Neuronal stem cell (in vitro differentiated cells): Measurements from ENCODE around the gene CDC14B.

Experiments
- DNase-seq: peaks from one replicate; pipeline ENCODE4 v3.0.0-alpha.2; 2013; ENCODE audit warnings: low spot score
- H2AFZ ChIP-seq: one replicate; pipeline ENCODE4 v1.6.1; 2013; ENCODE audit warnings: mild to moderate bottlenecking, low read length, inconsistent platforms
- H2AK5ac ChIP-seq: 2 replicates; pipeline ENCODE4 v1.6.1; 2013; ENCODE audit warnings: low read depth, mild to moderate bottlenecking, inconsistent platforms, low read length, moderate library complexity, mixed read lengths
- H2BK120ac ChIP-seq: 2 replicates; pipeline ENCODE4 v1.6.1; 2013; ENCODE audit warnings: low read depth, mild to moderate bottlenecking, inconsistent platforms, low read length, moderate library complexity, mixed read lengths
- H2BK12ac ChIP-seq: one replicate; pipeline ENCODE4 v1.6.1; 2013; ENCODE audit warnings: low read length, inconsistent platforms
- H2BK15ac ChIP-seq: 2 replicates; pipeline ENCODE4 v1.6.1; 2013; ENCODE audit warnings: mild to moderate bottlenecking, low read length, inconsistent platforms, mixed read lengths
- H2BK5ac ChIP-seq: one replicate; pipeline ENCODE4 v1.6.1; 2013; ENCODE audit warnings: inconsistent platforms, mild to moderate bottlenecking, low read length, moderate library complexity
- H3K14ac ChIP-seq: one replicate; pipeline ENCODE4 v1.6.1; 2013; ENCODE audit warnings: low read length, inconsistent platforms
- H3K18ac ChIP-seq: 2 replicates; pipeline ENCODE4 v1.6.1; 2013; ENCODE audit warnings: low read length, inconsistent platforms
- H3K23ac ChIP-seq: 2 replicates; pipeline ENCODE4 v1.6.1; 2013; ENCODE audit warnings: low read depth, mild to moderate bottlenecking, mixed read lengths, low read length, inconsistent platforms; ENCODE audit not compliant: poor library complexity
- H3K27ac ChIP-seq: replicated peaks from 3 replicates; pipeline ENCODE4 v1.5.1; 2013; ENCODE audit warnings: low read length, inconsistent platforms
- H3K27me3 ChIP-seq, 3 experiments: 2 replicates each; pipeline ENCODE4 v1.6.1; 2013; ENCODE audit warnings: low read length in 3 of 3, mild to moderate bottlenecking in 2 of 3, inconsistent platforms in 1 of 3, low read depth in 1 of 3, mixed read lengths in 1 of 3, moderate library complexity in 1 of 3; ENCODE audit not compliant: control insufficient read depth in 3 of 3, insufficient read depth in 3 of 3
- H3K36me3 ChIP-seq, 2 donors: replicated peaks in 1 of 2; 2 replicates each; pipeline ENCODE4 v1.6.1; 2013; ENCODE audit warnings: low read length in 2 of 2; ENCODE audit not compliant: control insufficient read depth in 2 of 2, insufficient read depth in 2 of 2
- H3K4ac ChIP-seq: 2 replicates; pipeline ENCODE4 v1.6.1; 2013; ENCODE audit warnings: inconsistent platforms, mild to moderate bottlenecking, low read length, moderate library complexity
- H3K4me1 ChIP-seq, 2 donors: 1 replicate in 1 of 2; 2 replicates in 1 of 2; pipeline ENCODE4 v1.6.1; 2013; ENCODE audit warnings: low read length in 2 of 2, low read depth in 1 of 2; ENCODE audit not compliant: control insufficient read depth in 2 of 2, insufficient read depth in 1 of 2
- H3K4me2 ChIP-seq: one replicate; pipeline ENCODE4 v1.6.1; 2013; ENCODE audit warnings: mild to moderate bottlenecking, low read length, inconsistent platforms; ENCODE audit not compliant: insufficient read depth, poor library complexity, severe bottlenecking
- H3K4me3 ChIP-seq, 2 donors: 2 replicates each; pipeline ENCODE4 v1.5.1; 2013; ENCODE audit warnings: low read length in 2 of 2, mild to moderate bottlenecking in 2 of 2, inconsistent platforms in 1 of 2, moderate library complexity in 1 of 2
- H3K79me1 ChIP-seq: one replicate; pipeline ENCODE4 v1.6.1; 2013; ENCODE audit warnings: low read depth, mild to moderate bottlenecking, inconsistent platforms, low read length, moderate library complexity
- H3K9ac ChIP-seq: one replicate; pipeline ENCODE4 v1.6.1; 2013; ENCODE audit warnings: mild to moderate bottlenecking, low read depth, low read length, inconsistent platforms; ENCODE audit not compliant: poor library complexity
- H3K9me3 ChIP-seq, 2 donors: replicated peaks in 1 of 2; 2 replicates each; pipeline versions ENCODE3 to v1.6.1; 2013; ENCODE audit warnings: low read length in 2 of 2, mild to moderate bottlenecking in 2 of 2, inconsistent platforms in 1 of 2, low read depth in 1 of 2, mixed read lengths in 1 of 2, moderate library complexity in 1 of 2; ENCODE audit not compliant: control insufficient read depth in 2 of 2, insufficient read depth in 1 of 2
- H4K8ac ChIP-seq: one replicate; pipeline ENCODE4 v1.6.1; 2013; ENCODE audit warnings: low read depth, mild to moderate bottlenecking, inconsistent platforms, low read length, moderate library complexity
- H4K91ac ChIP-seq: one replicate; pipeline ENCODE4 v1.6.1; 2013; ENCODE audit warnings: low read length, low read depth, mild to moderate bottlenecking, inconsistent platforms; ENCODE audit not compliant: poor library complexity
- WGBS, 2 donors: extraction: QIAGEN DNeasy Blood & Tissue Kit; methylation state at CpG; one replicate each; pipeline ENCODE4 v1.1.7; 2013; ENCODE audit warnings: missing lambda C conversion rate in 2 of 2, mixed read lengths in 1 of 2; ENCODE audit not compliant: insufficient read length in 2 of 2, insufficient replicate concordance in 1 of 2; ENCODE audit errors: extremely low coverage in 2 of 2; 5-methylcytosine and 5-hydroxymethylcytosine counted together

Gene CDC14B

GRCh38 chr9:96618209-96619123 is 1.2 kb downstream of the CDC14B start:
- Histone ChIP-seq H3K9ac (peak overlapping the region; percentile 86), H4K91ac (no peak overlapping the region), H2BK120ac (no peak overlapping the region), H2AK5ac (peak overlapping the region; percentile 70), H3K14ac (peak overlapping the region; percentile 82), H3K4me2 (peak overlapping the region; percentile 84), H3K18ac (peak overlapping the region; percentile 94), H3K9me3 (no peaks in the 10 kb centered on the region), H3K36me3 (no peaks in the 10 kb centered on the region), H2BK12ac (no peak overlapping the region), H3K4ac (no peak overlapping the region), H3K23ac (no peak overlapping the region), H2BK5ac (no peak overlapping the region), H2BK15ac (no peak overlapping the region), H2AFZ (peak overlapping the region; percentile 83), H3K79me1 (peaks cover 13% of the 10 kb centered on the region), H3K27me3 (peaks cover 0 to 7% (median 0%) of the 10 kb centered on the region in 3 experiments), H4K8ac (no peak overlapping the region), H3K27ac (no peak overlapping the region), H3K4me3 (peak overlapping the region; percentile 75 to 95), H3K4me1 (peaks cover 11 to 19% of the 10 kb centered on the region in 2 donors)
- no peak for DNase-seq
- WGBS, 2 donors, result no CpG with 5 or more reads among the region's 69 CpGs

GRCh38 chr9:96617439-96618185 is 2.0 kb downstream of the CDC14B start:
- Histone ChIP-seq H3K23ac (no peak overlapping the region), H4K8ac (no peak overlapping the region), H3K4me1 (peaks cover 11 to 25% of the 10 kb centered on the region in 2 donors), H3K4ac (no peak overlapping the region), H2BK5ac (no peak overlapping the region), H3K27ac (no peak overlapping the region), H3K36me3 (no peaks in the 10 kb centered on the region), H2AK5ac (no peak overlapping the region), H3K27me3 (peaks cover 0 to 7% (median 0%) of the 10 kb centered on the region in 3 experiments), H3K14ac (peak overlapping the region; percentile 47), H3K18ac (peak overlapping the region; percentile 53), H2AFZ (no peak overlapping the region), H4K91ac (no peak overlapping the region), H3K9ac (no peak overlapping the region), H3K4me3 (peak overlapping the region; percentile 45 to 75), H3K9me3 (no peaks in the 10 kb centered on the region), H2BK120ac (peak overlapping the region; percentile 74), H2BK15ac (no peak overlapping the region), H3K79me1 (peaks cover 15% of the 10 kb centered on the region), H3K4me2 (peak overlapping the region; percentile 84), H2BK12ac (no peak overlapping the region)
- no CpG with 5 or more reads among the region's 22 CpGs for WGBS, 2 donors
- DNase-seq, result no peak

- Histone ChIP-seq H3K27ac (no peak overlapping the region), H3K9me3 (no peaks in the 10 kb centered on the region), H2BK120ac (no peak overlapping the region), H2AFZ (no peak overlapping the region), H3K36me3 (no peaks in the 10 kb centered on the region), H3K79me1 (peaks cover 15% of the 10 kb centered on the region), H3K18ac (no peak overlapping the region), H3K4ac (no peak overlapping the region), H3K4me3 (no peak overlapping the region), H3K23ac (no peak overlapping the region), H2BK5ac (no peak overlapping the region), H3K9ac (no peak overlapping the region), H3K27me3 (peaks cover 0 to 7% (median 0%) of the 10 kb centered on the region in 3 experiments), H3K4me2 (no peak overlapping the region), H4K91ac (no peak overlapping the region), H2AK5ac (no peak overlapping the region), H2BK15ac (no peak overlapping the region), H3K4me1 (peaks cover 15 to 32% of the 10 kb centered on the region in 2 donors), H3K14ac (no peak overlapping the region), H4K8ac (no peak overlapping the region), H2BK12ac (no peak overlapping the region)
- DNase-seq, result no peak
- WGBS, 2 donors, result no CpG with 5 or more reads among the region's 7 CpGs
Measured at GRCh38 chr9:96616817-96617438, 2.7 kb downstream of the CDC14B start.
